NCI-H774 (cell line): ENCODE data around the gene DLGAP1.
A peak's percentile ranks its signal among the peaks of the same experiment; 100 is the strongest.

Experiments
- DNase-seq: peaks from one replicate; lab custom pipeline; 2025; lab: John Stamatoyannopoulos, UW

The DLGAP1 gene

GRCh38 chr18:3688690-3689089 is 766.4 kb downstream of the DLGAP1 start:
- no peak for DNase-seq

- DNase-seq: no peak
These were observed 771.6 kb downstream of the DLGAP1 start for GRCh38 chr18:3683483-3683882.

- no peak for DNase-seq
These were observed 773.0 kb downstream of the DLGAP1 start for GRCh38 chr18:3682061-3682460.

- DNase-seq: no peak
These were observed 775.9 kb downstream of the DLGAP1 start for GRCh38 chr18:3679241-3679640.

- no peak for DNase-seq
These were observed 779.1 kb downstream of the DLGAP1 start for GRCh38 chr18:3675994-3676393.

GRCh38 chr18:3675446-3675845 is 779.7 kb downstream of the DLGAP1 start:
- no peak for DNase-seq

GRCh38 chr18:3671176-3671575 is 783.9 kb downstream of the DLGAP1 start:
- DNase-seq: no peak

GRCh38 chr18:3669376-3669775 is 785.7 kb downstream of the DLGAP1 start:
- no peak for DNase-seq

GRCh38 chr18:3667255-3668137 is 787.6 kb downstream of the DLGAP1 start:
- DNase-seq: peak; percentile 42

- no peak for DNase-seq
These were observed 788.4 kb downstream of the DLGAP1 start for GRCh38 chr18:3666526-3667254.

GRCh38 chr18:3665780-3666525 is 789.2 kb downstream of the DLGAP1 start:
- DNase-seq: peak; percentile 79

- DNase-seq: no peak
These were observed 789.9 kb downstream of the DLGAP1 start for GRCh38 chr18:3665204-3665603.

- DNase-seq: no peak
These were observed 790.4 kb downstream of the DLGAP1 start for GRCh38 chr18:3664563-3665178.

- no peak for DNase-seq
These were observed 791.1 kb downstream of the DLGAP1 start for GRCh38 chr18:3663870-3664512.

- DNase-seq: no peak
These were observed 793.1 kb downstream of the DLGAP1 start for GRCh38 chr18:3661989-3662388.

GRCh38 chr18:3660739-3661515 is 794.2 kb downstream of the DLGAP1 start:
- no peak for DNase-seq

GRCh38 chr18:3658529-3658928 is 796.6 kb downstream of the DLGAP1 start:
- DNase-seq: no peak

- DNase-seq: no peak
These were observed 799.7 kb downstream of the DLGAP1 start for GRCh38 chr18:3655254-3656050.

GRCh38 chr18:3654442-3655253 is 800.5 kb downstream of the DLGAP1 start:
- DNase-seq: no peak
